GM12878 (cell line): Measurements from ENCODE around the gene KRTAP5-10. TPM values are rescaled to one million over a fixed set of nuclear protein-coding genes. Genes with fewer than 3 reads are reported as not detected.
"Not testable (repeated sequence)": the region's sequence is repeated elsewhere in the genome, so short reads cannot be mapped to it uniquely, and the experiment has no call there.

Experiments
- ATAC-seq: fragments of 200-7000 bp; cut with Tn5 transposase; 3 replicates; pipeline ENCODE4 v1.9.1; 2020; ENCODE audit warnings: mild to moderate bottlenecking, moderate library complexity
- BruUV-seq: library from RNA; stranded (reverse); fragments of 400-500 nt; replicated peaks from 2 replicates; lab custom pipeline; 2021; lab: Mats Ljungman, UMichigan
- CTCF ChIA-PET: fragments of 300-600 bp; sonication (Branson Sonifier 250); formaldehyde crosslinking; extraction: SDS; loops from one replicate; lab custom pipeline; 2021; ENCODE audit warnings: inconsistent platforms; lab: Yijun Ruan, JAX
- POLR2A ChIA-PET: fragments of 350-600 bp; formaldehyde crosslinking; extraction: SDS; loops from one replicate; lab custom pipeline; 2021; ENCODE audit warnings: inconsistent platforms; lab: Charles Lee
- RAD21 ChIA-PET: fragments of 300-600 bp; sonication (Branson Sonifier 250); formaldehyde crosslinking; loops from one replicate; lab custom pipeline; 2023; ENCODE audit warnings: antibody characterized with exemption; ENCODE audit not compliant: unreplicated experiment; lab: Charles Lee
- SMC1A ChIA-PET: fragments of 300-600 bp; sonication (Branson Sonifier 250); formaldehyde crosslinking; loops from one replicate; lab custom pipeline; 2023; ENCODE audit not compliant: unreplicated experiment, uncharacterized antibody; lab: Charles Lee
- DNase-seq: peaks from one replicate; pipeline ENCODE4 v3.0.0-alpha.2; 2011; ENCODE audit warnings: low read depth, low spot score
- FAIRE-seq: peaks from 3 replicates; lab custom pipeline; 2011; peaks lifted over from hg19 to GRCh38; lab: Jason Lieb, UNC
- H2AFZ ChIP-seq: 2 replicates; pipeline ENCODE4 v1.6.0; 2011; ENCODE audit warnings: low read depth, low read length, control low read depth; ENCODE audit not compliant: control insufficient read depth
- H3K27ac ChIP-seq: 2 replicates; pipeline ENCODE4 v1.5.1; 2011; ENCODE audit warnings: control low read depth; ENCODE audit not compliant: control insufficient read depth, insufficient read depth
- H3K27me3 ChIP-seq, 2 experiments: replicated peaks in 1 of 2; 2 replicates each; pipeline versions ENCODE4 v1.6.0 to v1.6.1; 2011; ENCODE audit warnings: low read length in 1 of 2; ENCODE audit not compliant: control insufficient read depth in 2 of 2, insufficient read depth in 2 of 2
- H3K36me3 ChIP-seq, 2 experiments: 2 replicates each; pipeline ENCODE4 v1.5.1; 2011; ENCODE audit warnings: low read length in 1 of 2; ENCODE audit not compliant: control insufficient read depth in 2 of 2, insufficient read depth in 2 of 2
- H3K4me1 ChIP-seq: 2 replicates; pipeline ENCODE4 v1.6.1; 2011; ENCODE audit warnings: mild to moderate bottlenecking, low read length, moderate library complexity, mixed read lengths; ENCODE audit not compliant: control insufficient read depth, insufficient read depth
- H3K4me2 ChIP-seq: 2 replicates; pipeline ENCODE4 v1.6.0; 2011; ENCODE audit warnings: control low read depth; ENCODE audit not compliant: control insufficient read depth, insufficient read depth
- H3K4me3 ChIP-seq: fragments of 200-600 bp; sonication (generic); 2 replicates; pipeline ENCODE4 v1.5.1; 2016
- H3K79me2 ChIP-seq: 2 replicates; pipeline ENCODE4 v1.6.0; 2011; ENCODE audit warnings: low read length; ENCODE audit not compliant: control insufficient read depth, insufficient read depth
- H3K9ac ChIP-seq: 2 replicates; pipeline ENCODE4 v1.8.0; 2011; ENCODE audit warnings: low read length, control low read depth, mixed read lengths; ENCODE audit not compliant: control insufficient read depth, insufficient read depth
- H3K9me3 ChIP-seq: replicated peaks from 3 replicates; pipeline ENCODE4 v1.5.1; 2011; ENCODE audit warnings: mild to moderate bottlenecking, low read length; ENCODE audit not compliant: control insufficient read depth, insufficient read depth
- H4K20me1 ChIP-seq: 2 replicates; pipeline ENCODE4 v1.6.0; 2011; ENCODE audit not compliant: control insufficient read depth, insufficient read depth
- BMI1 ChIP-seq: fragments of 450-650 bp; IDR thresholded peaks from 2 replicates; pipeline ENCODE4 v1.6.1; 2016; ENCODE audit warnings: mild to moderate bottlenecking, moderate library complexity, borderline replicate concordance
- E2F8 ChIP-seq: fragments of 450-650 bp; IDR thresholded peaks from 2 replicates; pipeline ENCODE4 v1.6.1; 2018; ENCODE audit warnings: mild to moderate bottlenecking, low read depth, moderate library complexity; ENCODE audit not compliant: partially characterized antibody
- NR2C1 ChIP-seq: fragments of 450-650 bp; IDR thresholded peaks from 2 replicates; pipeline ENCODE4 v1.6.1; 2017; ENCODE audit warnings: antibody characterized with exemption, mild to moderate bottlenecking, moderate library complexity
- NR2C2 ChIP-seq: IDR thresholded peaks from 2 replicates; pipeline ENCODE4 v1.6.1; 2011; ENCODE audit warnings: borderline replicate concordance, low read depth; ENCODE audit not compliant: control insufficient read depth, insufficient read length
- RCOR1 ChIP-seq: conservative IDR thresholded peaks from 2 replicates; pipeline ENCODE4 v1.6.1; 2012; ENCODE audit warnings: low read depth, low read length, improper control_type of control experiment
- RUNX3 ChIP-seq: IDR thresholded peaks from 2 replicates; pipeline ENCODE4 v1.6.1; 2012; ENCODE audit warnings: low read length, inconsistent platforms
- TCF3 ChIP-seq: IDR thresholded peaks from 2 replicates; pipeline ENCODE4 v1.6.1; 2012; ENCODE audit warnings: low read depth, mild to moderate bottlenecking, low read length, borderline replicate concordance; ENCODE audit not compliant: insufficient read depth
- ZBTB4 ChIP-seq: fragments of 450-650 bp; formaldehyde crosslinking; IDR thresholded peaks from 2 replicates; pipeline ENCODE4 v1.4.0; 2022; ENCODE audit warnings: mild to moderate bottlenecking, moderate library complexity
- ZNF274 ChIP-seq: IDR thresholded peaks from one replicate; pipeline ENCODE4 v1.8.0; 2011; ENCODE audit not compliant: insufficient read length, insufficient read depth
- WGBS: methylation state at CpG from one replicate; pipeline ENCODE4 v1.1.6; 2016; ENCODE audit warnings: low lambda C conversion rate; ENCODE audit not compliant: insufficient replicate concordance, insufficient coverage; ENCODE audit errors: missing lambda C conversion rate; 5-methylcytosine and 5-hydroxymethylcytosine counted together
- in situ Hi-C: fragments of 300-500 bp; cut with MboI; formaldehyde crosslinking; loops from 9 replicates; pipeline ENCODE4 v1.14.3; 2018; ENCODE audit warnings: mixed read lengths
- intact Hi-C: fragments of 100-400 bp; cut with micrococcal nuclease; formaldehyde crosslinking; loops from one replicate; pipeline ENCODE4 v1.14.2; 2022; ENCODE audit not compliant: unreplicated experiment
- polyA plus RNA-seq, 11 experiments: library from polyadenylated mRNA; depleted of rRNA in 4 of 11; unstranded in 6 of 11; stranded (reverse) in 5 of 11; fragments of >200 nt; fragmentation: Nextera tagmentation in 4 of 11; fragmentation: Illumina TruSeq in 1 of 11; extraction: Ambion mirVana in 4 of 11; extraction: Trizol in 1 of 11; gene quantifications; 1 replicate in 1 of 11; 2 replicates in 10 of 11; pipeline versions ENCODE4 v1.2.1 to v1.2.3, GENCODE V29; 2011 to 2016; ENCODE audit warnings: inconsistent platforms in 2 of 11, missing spikeins in 2 of 11, low read depth in 1 of 11
- total RNA-seq, 4 experiments: library from RNA; depleted of rRNA in 3 of 4; stranded (reverse); fragments of >200 nt in 3 of 4; fragmentation: Illumina TruSeq in 1 of 4; extraction: Trizol in 1 of 4; gene quantifications; 2 replicates each; pipeline versions ENCODE4 v1.2.1 to v1.2.3, GENCODE V29; 2013 to 2021

The KRTAP5-10 gene
- total and polyA plus RNA-seq, 10 of the 15 experiments (the other 5 are each of a cell fraction or from before 2014, with no cell fraction given), result 0.06 to 0.10 (median 0.06) TPM; not detected in 7

- H2AFZ ChIP-seq, H3K27me3 ChIP-seq, POLR2A ChIA-PET, in situ Hi-C loops, H3K9ac ChIP-seq, ATAC-seq, H3K4me1 ChIP-seq, H4K20me1 ChIP-seq, RAD21 ChIA-PET, H3K36me3 ChIP-seq, H3K27ac ChIP-seq, BruUV-seq, H3K79me2 ChIP-seq, FAIRE-seq, H3K4me3 ChIP-seq, H3K4me2 ChIP-seq, SMC1A ChIA-PET, DNase-seq, H3K9me3 ChIP-seq: not testable (repeated sequence)
- intact Hi-C loops, result loop anchor here (10.0 kb wide), 1 partner anchor 143 kb away; no protein-coding TSS in a partner anchor
- WGBS, result 0% methylated on average over 8 of the region's 8 CpGs
- TF ChIP-seq RUNX3, result peak; percentile 10; the same call in 1 of the 2 replicates
- CTCF ChIA-PET, result interaction anchor here (1.6 kb wide), 1 partner anchor 12 kb away, joined by 4 read pairs; no protein-coding TSS in a partner anchor
Measured at GRCh38 chr11:71567633-71568032, 2.3 kb downstream of the KRTAP5-10 start.

- SMC1A ChIA-PET, result no interaction called here
- H3K4me1 ChIP-seq, result no peaks in the 10 kb centered on the region
- no peak overlapping the region for H3K4me2 ChIP-seq
- BruUV-seq, result no TSS peak
- H3K9me3 ChIP-seq, result no peaks in the 10 kb centered on the region
- H4K20me1 ChIP-seq, result no peaks in the 10 kb centered on the region
- no peak for ATAC-seq
- no peaks in the 10 kb centered on the region for H3K36me3 ChIP-seq
- RAD21 ChIA-PET, result no interaction called here
- no peak overlapping the region for H3K4me3 ChIP-seq
- DNase-seq, result no peak
- TF ChIP-seq RCOR1, result no peak
- no peak for TF ChIP-seq E2F8
- no peak for TF ChIP-seq TCF3
- TF ChIP-seq NR2C2, result no peak
- TF ChIP-seq NR2C1, result no peak
- no peak for TF ChIP-seq ZBTB4 (CRISPR knock-in tag)
- no peak for TF ChIP-seq ZNF274
- TF ChIP-seq BMI1, result no peak
- POLR2A ChIA-PET, result no interaction called here
- no peaks in the 10 kb centered on the region for H3K79me2 ChIP-seq
- no peak overlapping the region for H3K9ac ChIP-seq
- no peaks in the 10 kb centered on the region for H3K27me3 ChIP-seq
- H3K27ac ChIP-seq, result no peak overlapping the region
- CTCF ChIA-PET, result interaction anchor here (1.6 kb wide), 1 partner anchor 11 kb away, joined by 4 read pairs; no protein-coding TSS in a partner anchor
- FAIRE-seq, result no peak
- 53% methylated on average over 8 of the region's 8 CpGs for WGBS
- intact Hi-C loops, result loop anchor here (10.0 kb wide), 1 partner anchor 144 kb away; no protein-coding TSS in a partner anchor
- H2AFZ ChIP-seq, result no peak overlapping the region
- in situ Hi-C loops, result no loop called here
Measured at GRCh38 chr11:71568704-71569349, 3.5 kb downstream of the KRTAP5-10 start.
